ENCODE results near the gene PREX1.

PREX1 gene

GRCh38 chr20:48658198-48658476, 169.7 kb downstream of the PREX1 start:
- DNase-seq (ENCODE audit: low read depth in 2 of 2): no peak

- peak; percentile 17 to 37 for DNase-seq (ENCODE audit: low read depth in 2 of 2)
Observed at GRCh38 chr20:48657426-48658197, 170.2 kb downstream of the PREX1 start.

GRCh38 chr20:48656661-48657211, 171.1 kb downstream of the PREX1 start:
- DNase-seq (ENCODE audit: low read depth in 2 of 2): no peak

- DNase-seq (ENCODE audit: low read depth in 2 of 2): no peak
Observed at GRCh38 chr20:48656137-48656536, 171.7 kb downstream of the PREX1 start.

- no peak for DNase-seq (ENCODE audit: low read depth in 2 of 2)
Observed at GRCh38 chr20:48653706-48654051, 174.1 kb downstream of the PREX1 start.

- DNase-seq (ENCODE audit: low read depth in 2 of 2): no peak
Observed at GRCh38 chr20:48652961-48653705, 174.7 kb downstream of the PREX1 start.

- no peak for DNase-seq (ENCODE audit: low read depth in 2 of 2)
Observed at GRCh38 chr20:48651960-48652359, 175.8 kb downstream of the PREX1 start.

- no peak for DNase-seq (ENCODE audit: low read depth in 2 of 2)
Observed at GRCh38 chr20:48651271-48651670, 176.5 kb downstream of the PREX1 start.

- no peak for DNase-seq (ENCODE audit: low read depth in 2 of 2)
Observed at GRCh38 chr20:48649868-48650267, 177.9 kb downstream of the PREX1 start.

GRCh38 chr20:48649104-48649626, 178.6 kb downstream of the PREX1 start:
- DNase-seq (ENCODE audit: low read depth in 2 of 2): no peak

GRCh38 chr20:48648482-48649051, 179.2 kb downstream of the PREX1 start:
- DNase-seq (ENCODE audit: low read depth in 2 of 2): no peak

GRCh38 chr20:48647858-48648257, 179.9 kb downstream of the PREX1 start:
- no peak for DNase-seq (ENCODE audit: low read depth in 2 of 2)

GRCh38 chr20:48645666-48646065, 182.1 kb downstream of the PREX1 start:
- DNase-seq (ENCODE audit: low read depth in 2 of 2): no peak

- DNase-seq (ENCODE audit: low read depth in 2 of 2): no peak
Observed at GRCh38 chr20:48644286-48644828, 183.4 kb downstream of the PREX1 start.

GRCh38 chr20:48642105-48642880, 185.5 kb downstream of the PREX1 start:
- DNase-seq (ENCODE audit: low read depth in 2 of 2): no peak

- DNase-seq (ENCODE audit: low read depth in 2 of 2): no peak
Observed at GRCh38 chr20:48640871-48641270, 186.9 kb downstream of the PREX1 start.

GRCh38 chr20:48639899-48640298, 187.9 kb downstream of the PREX1 start:
- DNase-seq (ENCODE audit: low read depth in 2 of 2): no peak

- DNase-seq (ENCODE audit: low read depth in 2 of 2): no peak
Observed at GRCh38 chr20:48638546-48638945, 189.3 kb downstream of the PREX1 start.

- no peak for DNase-seq (ENCODE audit: low read depth in 2 of 2)
Observed at GRCh38 chr20:48637461-48637860, 190.3 kb downstream of the PREX1 start.

GRCh38 chr20:48636301-48636700, 191.5 kb downstream of the PREX1 start:
- no peak for DNase-seq (ENCODE audit: low read depth in 2 of 2)

GRCh38 chr20:48635791-48636267, 192.0 kb downstream of the PREX1 start:
- DNase-seq (ENCODE audit: low read depth in 2 of 2): peak in 1 of 2 donors; percentile 24
